HG02759 (cell line): ENCODE results near the gene AXIN2.
"Not testable (repeated sequence)": the region's sequence is repeated elsewhere in the genome, so short reads cannot be mapped to it uniquely, and the experiment has no call there.

Source experiments
- ATAC-seq: cut with Tn5 transposase; IDR thresholded peaks from one replicate; pipeline ENCODE4 v1.9.1; 2021; ENCODE audit warnings: mild to moderate bottlenecking, moderate library complexity; ENCODE audit not compliant: unreplicated experiment

Gene AXIN2

GRCh38 chr17:65523853-65524664, 37.4 kb downstream of the AXIN2 start:
- no peak for ATAC-seq

- ATAC-seq, result no peak
Observed at GRCh38 chr17:65523411-65523810, 38.0 kb downstream of the AXIN2 start.

GRCh38 chr17:65522751-65523404, 38.6 kb downstream of the AXIN2 start:
- ATAC-seq, result no peak

- ATAC-seq, result no peak
Observed at GRCh38 chr17:65519462-65519861, 42.0 kb downstream of the AXIN2 start.

- ATAC-seq, result no peak
Observed at GRCh38 chr17:65518256-65518655, 43.2 kb downstream of the AXIN2 start.

- ATAC-seq, result no peak
Observed at GRCh38 chr17:65515959-65516948, 45.2 kb downstream of the AXIN2 start.

GRCh38 chr17:65515512-65515911, 45.9 kb downstream of the AXIN2 start:
- no peak for ATAC-seq

GRCh38 chr17:65514541-65514940, 46.9 kb downstream of the AXIN2 start:
- ATAC-seq, result no peak

- no peak for ATAC-seq
Observed at GRCh38 chr17:65514082-65514481, 47.4 kb downstream of the AXIN2 start.

- no peak for ATAC-seq
Observed at GRCh38 chr17:65511316-65511715, 50.1 kb downstream of the AXIN2 start.

GRCh38 chr17:65509032-65509431, 52.4 kb downstream of the AXIN2 start:
- no peak for ATAC-seq

- not testable (repeated sequence) for ATAC-seq
Observed at GRCh38 chr17:65504673-65505072, 56.8 kb downstream of the AXIN2 start.

GRCh38 chr17:65504141-65504540, 57.3 kb downstream of the AXIN2 start:
- ATAC-seq, result no peak

- ATAC-seq, result no peak
Observed at GRCh38 chr17:65503557-65503956, 57.9 kb downstream of the AXIN2 start.

- ATAC-seq, result no peak
Observed at GRCh38 chr17:65498816-65499215, 62.6 kb downstream of the AXIN2 start.

- no peak for ATAC-seq
Observed at GRCh38 chr17:65496801-65497200, 64.6 kb downstream of the AXIN2 start.

- ATAC-seq, result no peak
Observed at GRCh38 chr17:65495122-65496055, 66.1 kb downstream of the AXIN2 start.

GRCh38 chr17:65489413-65490155, 71.9 kb downstream of the AXIN2 start:
- no peak for ATAC-seq

- ATAC-seq, result no peak
Observed at GRCh38 chr17:65488665-65489064, 72.8 kb downstream of the AXIN2 start.
